HG02938 (cell line): ENCODE measurements around the gene ZBTB20.

Experiments
- ATAC-seq: cut with Tn5 transposase; IDR thresholded peaks from one replicate; pipeline ENCODE4 v1.9.1; 2021; ENCODE audit warnings: mild to moderate bottlenecking, moderate library complexity; ENCODE audit not compliant: unreplicated experiment

Gene ZBTB20

DNA sequence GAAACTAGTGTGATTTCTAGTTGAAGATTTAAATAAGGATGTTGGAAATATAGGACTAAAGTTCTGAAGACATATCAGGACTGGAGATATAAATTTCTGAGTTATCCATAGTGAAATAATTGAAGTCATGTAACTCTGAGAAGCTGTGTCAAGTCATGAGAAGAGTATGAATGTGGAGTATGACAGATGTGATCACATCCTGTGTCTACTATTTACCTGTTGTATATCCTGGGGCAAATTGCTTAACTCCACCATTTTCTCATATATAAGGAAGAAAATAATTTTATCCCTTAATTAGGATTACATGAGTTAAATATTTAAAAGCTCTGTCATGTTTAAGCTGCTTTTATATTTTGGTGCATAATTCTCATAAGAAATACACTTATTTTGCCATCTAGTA is 350.3 kb downstream of the ZBTB20 start:
- ATAC-seq = no peak

- ATAC-seq = no peak
Measured at GRCh38 chr3:114794894-114795630, 352.0 kb downstream of the ZBTB20 start.

- no peak for ATAC-seq
Measured at GRCh38 chr3:114792159-114792918, 354.7 kb downstream of the ZBTB20 start.

- no peak for ATAC-seq
Measured at GRCh38 chr3:114790752-114791151, 356.3 kb downstream of the ZBTB20 start.

DNA sequence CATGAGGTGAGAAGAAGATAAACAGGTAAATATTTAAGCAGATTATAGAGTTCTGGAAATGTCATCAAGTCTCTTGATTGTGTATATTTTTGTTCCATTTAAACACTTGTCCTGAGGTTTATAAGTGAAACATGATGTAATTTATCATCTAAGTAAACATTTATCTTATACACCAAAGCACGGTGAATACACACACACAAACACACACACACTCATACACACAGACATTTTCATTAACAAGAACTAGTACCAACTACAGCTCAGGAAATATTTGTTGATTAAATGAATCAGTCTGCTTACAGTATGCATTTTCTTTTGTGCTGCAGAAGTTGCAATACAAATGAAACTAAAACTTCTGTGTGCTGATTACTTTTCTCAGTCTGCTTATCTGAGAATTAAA is 357.3 kb downstream of the ZBTB20 start:
- ATAC-seq = no peak

DNA sequence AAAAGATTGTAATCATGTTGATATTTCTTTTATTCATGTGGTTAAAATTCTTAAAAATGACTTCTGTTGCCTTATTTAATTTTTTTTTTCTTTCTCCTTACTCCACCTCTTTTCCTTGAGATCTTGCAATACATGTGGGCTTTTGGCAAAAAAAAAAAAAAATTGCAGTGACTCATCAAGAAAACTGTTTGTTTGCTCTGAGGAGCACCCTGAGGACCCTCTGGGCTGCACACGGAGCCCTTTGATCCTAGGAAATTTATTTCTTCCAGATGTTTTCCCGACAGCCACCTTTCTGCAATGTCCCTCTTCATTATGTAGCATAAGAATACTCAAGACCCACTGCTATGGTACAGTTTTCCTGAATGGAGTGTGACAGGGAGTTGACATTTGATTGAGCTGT is 371.7 kb downstream of the ZBTB20 start:
- no peak for ATAC-seq

DNA sequence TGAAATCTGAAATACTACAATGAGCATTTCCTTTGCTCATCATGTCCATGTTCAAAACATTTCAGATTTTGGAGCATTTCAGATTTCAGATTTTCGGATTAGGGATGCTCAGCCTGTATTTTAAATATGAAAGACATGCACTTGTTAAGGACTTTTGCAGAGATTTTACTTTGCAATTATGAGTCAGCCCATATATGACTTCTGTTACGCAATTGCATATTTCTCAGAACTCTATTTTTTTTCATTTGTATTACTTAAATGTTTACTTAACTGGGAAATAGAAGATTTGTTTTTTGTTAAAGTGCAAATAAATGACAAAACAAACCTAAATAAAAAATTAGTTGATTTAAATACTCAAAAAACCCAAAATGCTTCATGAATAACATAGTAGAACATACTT is 376.2 kb downstream of the ZBTB20 start:
- ATAC-seq = no peak

- ATAC-seq = no peak
Measured at GRCh38 chr3:114764056-114764492, 383.0 kb downstream of the ZBTB20 start.

GRCh38 chr3:114762144-114762543 is 384.9 kb downstream of the ZBTB20 start:
- ATAC-seq = no peak

DNA sequence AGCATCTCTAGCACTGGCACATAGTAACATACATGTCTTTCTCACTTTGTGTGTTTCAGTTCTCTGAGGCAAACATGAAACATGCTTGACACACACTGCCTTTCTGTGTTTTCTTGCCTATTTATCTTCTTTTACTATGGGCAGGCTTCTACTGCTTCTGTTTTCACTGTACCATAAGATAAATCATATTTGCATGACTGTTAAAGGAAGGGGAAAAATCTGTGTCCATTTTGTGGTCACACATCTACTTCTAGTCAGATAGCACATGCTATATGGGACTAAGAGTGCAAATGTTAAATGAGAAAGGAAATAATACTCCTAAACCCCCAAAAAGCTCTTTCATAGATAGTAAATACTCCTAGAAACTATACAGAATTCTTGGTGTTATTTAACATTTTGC is 386.4 kb downstream of the ZBTB20 start:
- no peak for ATAC-seq

DNA sequence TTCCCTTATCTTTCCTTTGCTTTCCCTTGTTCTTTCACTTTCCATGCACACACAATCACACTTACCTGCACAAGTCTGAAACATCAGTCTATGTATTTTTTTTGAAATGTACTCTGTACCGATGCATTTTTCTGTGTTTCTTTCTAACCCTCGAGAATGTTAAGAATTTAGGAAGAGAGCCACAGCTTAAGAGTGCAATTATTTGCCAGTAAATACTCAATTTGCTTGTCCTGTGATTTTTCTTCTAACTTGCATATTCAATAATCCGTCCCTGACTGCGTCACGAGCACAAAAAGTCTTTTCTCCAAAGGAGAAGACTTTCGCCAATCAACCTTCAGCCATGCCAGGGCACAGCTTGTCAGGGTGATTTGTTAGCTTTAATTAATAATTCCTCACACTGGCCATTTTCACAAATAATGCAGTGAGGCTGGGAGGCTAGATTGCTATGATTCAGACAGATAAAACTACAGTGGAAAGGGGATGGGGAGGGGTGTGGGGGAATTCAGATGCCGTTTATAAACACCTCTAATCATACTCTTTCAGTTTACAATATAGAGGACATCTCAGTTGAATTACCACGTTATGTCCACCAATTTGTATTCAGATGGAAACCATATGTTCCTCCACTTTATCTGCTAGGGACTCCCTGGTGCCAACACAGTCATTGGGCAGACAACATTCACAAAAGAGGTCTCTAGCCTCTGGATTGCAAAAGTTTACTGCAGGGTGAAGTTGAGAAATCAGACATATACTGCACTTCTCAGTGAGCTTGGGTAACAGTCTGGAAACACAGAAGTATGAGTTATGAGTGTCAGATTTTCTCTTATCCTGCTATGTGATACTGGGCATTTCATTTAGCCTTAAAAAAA is 388.0 kb downstream of the ZBTB20 start:
- no peak for ATAC-seq

GRCh38 chr3:114756506-114757279 is 390.4 kb downstream of the ZBTB20 start:
- peak; percentile 88 for ATAC-seq

DNA sequence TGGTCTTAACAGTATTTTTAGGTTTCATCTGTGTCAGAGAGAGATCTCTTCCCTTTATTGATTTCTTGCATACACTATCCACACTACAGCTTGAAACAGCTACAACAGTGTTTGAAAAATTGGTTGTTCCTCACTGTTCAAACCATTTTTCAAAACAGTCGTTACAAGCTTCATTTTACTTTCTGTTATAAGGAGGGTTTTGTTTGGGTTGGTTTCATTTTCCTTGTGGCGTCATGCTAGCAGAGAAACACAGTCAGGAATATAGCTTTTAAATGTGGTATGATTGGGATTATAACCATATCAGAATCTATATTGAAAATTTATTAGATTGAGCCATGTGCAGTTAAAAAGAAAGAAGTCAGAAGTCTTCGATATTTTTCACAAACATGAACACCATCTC is 400.6 kb downstream of the ZBTB20 start:
- ATAC-seq = peak; percentile 54

- ATAC-seq = peak; percentile 11
Measured at GRCh38 chr3:114745322-114746240, 401.5 kb downstream of the ZBTB20 start.

DNA sequence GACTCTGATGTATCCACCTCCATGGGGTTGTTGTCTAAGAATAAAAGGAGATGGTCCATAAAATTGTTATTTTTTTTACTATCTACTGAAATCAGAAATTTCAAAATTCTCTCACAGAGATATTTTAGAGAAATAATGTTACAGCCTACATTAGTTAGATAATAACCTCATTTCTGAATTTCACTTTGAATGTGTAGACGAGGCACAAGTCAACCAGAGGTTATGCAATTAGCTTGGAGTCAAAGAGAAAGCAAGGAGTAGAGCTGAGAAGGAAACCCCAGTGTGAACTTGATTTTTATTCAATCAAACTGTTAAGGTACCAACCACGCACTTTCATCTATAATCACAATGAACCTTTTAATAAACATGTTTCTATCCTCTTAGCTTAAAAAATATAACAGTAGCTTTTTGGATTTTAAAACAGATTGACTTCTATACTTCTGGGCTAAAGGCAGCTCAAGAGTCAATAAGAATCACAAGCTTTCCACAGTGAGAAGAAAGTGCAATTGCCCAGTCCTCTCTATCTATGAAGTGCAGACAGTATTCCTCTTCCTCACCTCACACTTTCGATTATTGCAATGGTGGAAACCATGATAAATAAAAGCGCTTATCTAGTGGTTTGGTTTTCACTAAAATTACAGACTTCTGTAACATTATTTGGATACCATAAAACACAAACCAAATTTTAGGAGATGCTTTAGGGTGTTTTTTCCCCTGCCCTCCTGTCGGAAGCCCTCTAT is 403.2 kb downstream of the ZBTB20 start:
- ATAC-seq = no peak

- ATAC-seq = no peak
Measured at GRCh38 chr3:114741066-114741465, 406.0 kb downstream of the ZBTB20 start.

DNA sequence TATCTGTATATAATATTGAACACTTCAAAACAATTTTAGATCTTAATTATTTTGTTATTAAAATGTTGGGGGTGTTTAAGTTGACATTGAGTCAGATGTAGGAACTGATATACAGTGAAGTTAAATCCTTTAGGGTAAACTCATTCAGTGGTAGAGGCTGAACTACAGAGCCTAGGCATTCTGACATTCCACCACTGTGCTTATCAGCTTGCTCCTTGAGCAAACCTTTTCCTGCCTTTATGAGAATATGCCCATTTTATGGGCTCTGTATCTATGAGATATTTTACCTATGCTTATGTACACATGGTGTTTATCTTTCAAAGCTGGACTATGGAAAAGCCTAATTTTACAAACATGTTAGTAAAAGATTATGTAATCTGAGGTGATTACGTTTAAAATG is 407.5 kb downstream of the ZBTB20 start:
- ATAC-seq = no peak

- ATAC-seq = no peak
Measured at GRCh38 chr3:114732353-114732752, 414.7 kb downstream of the ZBTB20 start.

DNA sequence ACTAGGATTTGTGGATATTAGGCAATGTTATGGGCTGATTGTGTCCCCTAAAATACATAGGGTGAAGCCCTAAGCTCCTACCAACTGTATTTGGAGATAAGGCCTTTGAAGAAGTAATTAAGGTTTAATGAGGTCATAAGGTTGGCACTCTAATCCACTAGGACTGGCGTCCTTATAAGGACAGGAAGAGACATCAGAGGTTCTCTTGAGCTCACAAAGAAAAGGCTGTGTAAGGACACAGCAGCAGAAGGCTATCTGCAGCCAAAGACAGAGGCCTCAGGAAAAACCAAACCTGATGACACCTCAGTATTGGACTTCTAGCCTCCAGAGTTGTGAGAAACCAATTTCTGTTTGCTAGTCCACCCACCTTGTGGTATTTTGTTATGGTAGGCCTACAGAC is 416.7 kb downstream of the ZBTB20 start:
- no peak for ATAC-seq
